CD4-positive, alpha-beta T cell treated with Interleukin-15 for 1 hour (primary cell): ENCODE results near the gene STMP1.
"Not testable (repeated sequence)": the region's sequence is repeated elsewhere in the genome, so short reads cannot be mapped to it uniquely, and the experiment has no call there.

Source experiments
- DNase-seq: peaks from one replicate; pipeline ENCODE4 v3.0.0-alpha.2; 2020

The STMP1 gene

GRCh38 chr7:135662373-135663114 is at the start of gene STMP1:
Gene STMP1, plus strand, starts transcription at chr7:135662514.
- DNase-seq, result peak; percentile 93

DNA sequence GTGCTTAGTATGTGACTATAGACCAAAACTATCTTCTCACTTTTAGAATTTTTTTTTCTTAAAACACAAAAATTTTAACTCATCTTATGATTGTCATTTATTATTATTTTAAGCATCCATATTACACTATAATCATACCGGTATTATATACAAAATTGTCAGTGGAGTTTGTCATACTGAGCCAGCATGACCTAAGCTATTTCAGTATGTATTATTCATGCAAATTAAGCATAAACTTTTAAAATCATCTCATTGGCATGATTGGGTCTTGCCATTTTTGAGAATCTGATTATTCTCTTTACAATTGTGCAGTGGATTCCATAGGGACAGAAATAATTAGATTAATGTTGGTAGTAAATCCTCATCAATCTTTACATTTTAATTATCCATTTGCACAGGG is 46.2 kb upstream of the STMP1 start:
- DNase-seq, result no peak

- DNase-seq, result no peak
Measured at GRCh38 chr7:135617781-135618180, 44.5 kb upstream of the STMP1 start.

DNA sequence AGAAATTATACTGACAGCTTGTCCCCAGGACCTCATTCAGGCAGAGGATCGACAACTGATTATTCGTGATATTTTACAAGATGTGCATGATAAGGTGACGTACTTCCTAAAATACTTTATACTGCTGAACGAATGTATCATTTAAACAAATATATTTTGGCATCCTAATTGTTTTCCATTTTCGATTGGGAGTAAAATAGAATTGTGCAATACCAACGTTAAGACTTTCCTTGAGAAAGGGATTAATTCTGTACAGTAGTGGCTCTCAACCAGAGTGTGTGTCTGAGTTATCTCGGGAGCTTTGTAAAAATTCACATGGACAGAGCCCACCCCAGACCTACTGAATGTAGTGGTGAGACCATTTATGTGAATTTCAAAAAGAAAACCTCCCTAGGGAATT is 43.8 kb upstream of the STMP1 start:
- DNase-seq, result no peak

GRCh38 chr7:135620447-135620846 is 41.9 kb upstream of the STMP1 start:
- DNase-seq, result no peak

DNA sequence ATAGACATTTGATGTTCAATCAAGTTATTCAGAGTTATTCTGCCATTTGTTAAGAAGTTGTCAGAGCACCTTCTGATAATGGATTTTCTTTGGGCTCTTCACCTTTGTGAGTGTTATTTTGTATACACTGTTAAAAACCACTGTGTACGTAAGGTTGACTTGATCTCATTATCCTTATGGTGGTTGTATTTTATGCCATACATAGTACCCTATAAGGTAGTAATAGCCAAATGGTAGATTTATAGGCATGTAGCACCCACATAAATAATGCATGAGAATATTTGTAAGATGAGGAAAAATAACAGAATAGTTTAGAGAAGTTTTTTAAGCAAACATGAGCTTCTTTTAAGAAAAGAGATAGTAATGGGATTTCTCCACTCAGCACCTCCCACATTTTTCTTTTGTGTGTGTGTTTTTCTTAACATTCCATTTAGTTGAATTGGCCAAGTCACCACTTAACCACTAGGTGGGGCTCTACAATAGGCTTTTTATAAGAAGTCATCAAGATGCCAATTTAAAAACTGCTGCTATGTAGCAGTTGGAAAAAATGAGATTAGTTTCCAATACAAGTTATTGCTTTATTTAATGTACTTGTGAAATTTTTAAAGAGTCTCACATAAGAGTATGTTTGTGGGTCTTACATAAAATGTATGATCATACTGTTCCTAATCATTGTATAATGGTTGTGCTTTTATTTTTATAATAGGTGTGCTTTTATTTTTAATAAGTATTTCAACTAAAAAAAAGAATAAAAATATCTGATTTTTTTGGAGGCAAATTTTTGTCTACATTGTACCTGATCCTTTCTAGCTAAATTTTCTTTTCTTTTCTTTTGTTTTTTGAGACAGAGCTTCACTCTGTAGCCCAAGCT is 41.1 kb upstream of the STMP1 start:
- no peak for DNase-seq

GRCh38 chr7:135634191-135634878 is 28.0 kb upstream of the STMP1 start:
- DNase-seq, result no peak

DNA sequence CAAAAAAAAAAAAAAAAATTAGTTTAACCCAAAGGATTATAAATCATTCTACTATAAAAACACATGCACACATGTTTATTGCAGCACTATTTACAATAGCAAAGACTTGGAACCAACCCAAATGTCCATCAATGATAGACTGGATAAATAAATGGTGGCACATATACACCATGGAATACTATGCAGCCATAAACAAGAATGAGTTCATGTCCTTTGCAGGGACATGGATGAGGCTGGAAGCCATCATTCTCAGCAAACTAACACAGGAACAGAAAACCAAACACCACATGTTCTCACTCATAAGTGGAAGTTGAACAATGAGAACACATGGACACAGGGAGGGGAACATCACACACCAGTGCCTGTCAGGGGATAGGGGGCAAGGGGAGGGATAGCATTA is 22.6 kb upstream of the STMP1 start:
- DNase-seq, result not testable (repeated sequence)

- DNase-seq, result no peak
Measured at GRCh38 chr7:135644154-135644553, 18.2 kb upstream of the STMP1 start.

DNA sequence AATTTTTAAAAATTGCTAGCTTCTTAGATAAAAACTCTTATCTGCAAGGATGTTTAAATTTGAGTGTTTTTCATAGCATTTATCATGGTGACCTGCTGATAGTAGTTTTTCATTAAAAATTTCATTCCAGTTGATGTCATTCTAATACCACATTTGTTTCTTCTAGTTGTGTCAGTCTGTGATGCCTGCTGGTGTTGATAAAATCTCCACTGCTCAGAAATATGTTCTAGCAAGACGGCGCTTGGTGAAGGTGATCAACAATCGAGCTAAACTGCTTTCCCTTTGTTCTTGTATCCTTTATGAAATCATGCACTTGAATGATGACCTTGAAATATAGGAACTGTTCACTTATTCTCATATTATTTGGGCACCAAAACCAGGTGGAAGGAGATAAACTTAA is 17.6 kb upstream of the STMP1 start:
- DNase-seq, result no peak

DNA sequence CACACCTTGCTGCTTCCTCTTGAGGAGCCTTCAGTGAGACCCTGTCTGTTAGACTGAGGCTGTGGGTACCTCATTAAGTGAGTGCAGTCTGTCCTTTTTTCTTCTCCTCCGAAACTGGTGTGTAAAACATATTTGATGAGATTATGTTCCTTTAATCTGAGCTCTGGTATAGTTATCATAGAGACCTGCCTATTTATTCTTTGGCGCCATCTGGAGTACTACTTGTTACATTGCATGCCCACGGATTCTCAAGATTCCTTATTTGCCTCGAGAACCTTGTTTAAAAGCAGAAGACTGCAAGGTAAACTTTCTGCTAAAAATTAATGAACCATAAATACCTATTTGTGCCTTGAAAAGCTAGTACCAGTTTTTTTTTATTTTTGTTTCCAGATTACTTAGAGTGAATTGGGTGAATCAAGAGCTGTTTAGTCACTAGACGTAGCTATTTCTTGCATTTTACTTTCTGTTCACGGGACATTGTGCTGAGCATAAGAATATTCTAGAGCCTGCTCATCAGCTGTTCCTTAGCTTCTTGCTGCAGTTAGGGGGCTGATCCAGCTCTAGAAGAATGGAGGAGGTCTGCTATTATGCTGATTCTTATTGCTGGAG is 16.9 kb upstream of the STMP1 start:
- no peak for DNase-seq

GRCh38 chr7:135647755-135648154 is 14.6 kb upstream of the STMP1 start:
- DNase-seq, result no peak

GRCh38 chr7:135648235-135648634 is 14.1 kb upstream of the STMP1 start:
- no peak for DNase-seq

- no peak for DNase-seq
Measured at GRCh38 chr7:135650831-135651573, 11.3 kb upstream of the STMP1 start.

DNA sequence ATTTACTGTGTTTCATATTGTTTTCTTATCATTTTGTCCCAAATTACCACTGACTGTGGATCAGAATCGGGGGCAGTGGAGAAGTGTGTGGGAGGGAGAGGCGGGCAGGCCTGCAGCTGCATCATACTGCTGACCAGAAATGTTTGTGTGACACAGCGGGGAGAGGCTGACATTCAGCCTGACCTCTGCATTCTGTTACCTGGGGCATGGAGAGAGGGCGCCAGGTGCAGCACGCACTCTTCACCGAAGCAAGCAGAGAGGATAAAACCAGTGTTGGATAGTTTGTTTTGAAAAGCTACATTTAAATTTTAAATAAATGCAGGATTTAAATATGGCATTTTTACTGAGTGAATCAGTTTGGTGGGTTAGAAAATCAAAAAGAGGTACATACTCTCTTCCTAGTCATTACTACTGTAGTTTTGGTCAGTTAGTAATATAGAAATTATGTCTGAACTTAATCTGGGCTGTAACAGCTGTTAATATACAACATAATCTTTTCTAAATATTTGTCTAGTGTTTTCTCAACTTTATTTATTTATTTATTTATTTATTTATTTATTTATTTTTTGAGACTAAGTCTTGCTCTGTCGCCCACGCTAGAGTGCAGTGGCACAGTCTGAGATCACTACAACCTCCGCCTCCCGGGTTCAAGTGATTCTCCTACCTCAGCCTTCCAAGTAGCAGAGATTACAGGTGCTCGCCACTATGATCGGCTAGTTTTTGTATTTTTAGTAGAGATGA is 8.8 kb upstream of the STMP1 start:
- no peak for DNase-seq

GRCh38 chr7:135658564-135658963 is 3.8 kb upstream of the STMP1 start:
- DNase-seq, result no peak

GRCh38 chr7:135659159-135659846 is 3.0 kb upstream of the STMP1 start:
- DNase-seq, result no peak

DNA sequence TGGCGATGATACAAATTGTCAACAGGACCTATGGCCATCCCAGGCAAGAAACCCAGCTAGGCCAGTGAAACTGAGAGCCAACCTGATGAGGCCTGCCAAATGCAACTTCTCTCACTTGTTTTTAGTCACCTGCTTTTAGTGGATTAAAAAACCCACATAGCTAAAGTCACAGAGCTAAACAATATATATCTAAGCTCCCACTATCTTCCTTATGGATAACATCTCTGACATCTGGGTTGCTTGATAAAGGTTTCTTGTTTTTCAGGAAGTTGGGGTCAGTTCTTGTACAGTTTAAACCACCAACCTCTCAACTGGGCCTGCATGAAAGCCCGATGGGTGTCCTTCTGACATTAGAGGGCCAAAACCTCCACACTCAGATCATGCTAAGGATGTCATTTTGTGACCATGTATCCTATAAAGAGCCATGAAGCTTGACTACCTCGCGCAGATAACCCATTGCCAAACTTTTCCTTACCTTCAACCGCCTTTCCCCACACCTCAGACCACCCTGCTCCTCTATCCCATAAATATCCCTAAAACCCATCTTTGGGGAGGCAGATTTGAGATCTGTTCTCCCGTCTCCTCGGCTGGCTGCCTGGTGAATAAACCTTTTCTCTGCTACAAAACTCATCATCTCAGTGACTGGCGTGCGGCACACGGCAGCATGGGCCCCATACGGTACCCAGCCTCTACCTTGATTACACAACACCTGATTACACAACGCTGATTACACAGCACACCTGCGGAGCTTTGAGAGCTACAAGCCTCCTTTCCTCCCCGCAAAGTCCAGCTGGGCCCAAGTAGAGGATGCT is 797 bp upstream of the STMP1 start:
- DNase-seq, result no peak

- DNase-seq, result no peak
Measured at GRCh38 chr7:135662123-135662372, 266 bp upstream of the STMP1 start.

GRCh38 chr7:135664046-135664589 is 1.8 kb downstream of the STMP1 start:
- no peak for DNase-seq
